ENCODE measurements around the gene ACOX2.

- no peak for TF ChIP-seq POLR2A (IDR thresholded peaks at IDR 0.05)
- no peak for TF ChIP-seq CTCF (IDR thresholded peaks at IDR 0.05)
- no peak for TF ChIP-seq EP300 (IDR thresholded peaks at IDR 0.05)
These were observed 20.5 kb upstream of the ACOX2 start for GRCh38 chr3:58557491-58557890.
